HepG2 (cell line): ENCODE results near the gene TREML4.

Source experiments
- HDAC1 ChIP-seq: sonication (generic); formaldehyde crosslinking; IDR thresholded peaks from 2 replicates; pipeline ENCODE4 v1.5.1; 2020; ENCODE audit warnings: mild to moderate bottlenecking, missing genetic modification reagents
- KDM1A ChIP-seq: IDR thresholded peaks from 2 replicates; pipeline ENCODE4 v1.6.1; 2016; ENCODE audit warnings: missing compliant biosample characterization
- MAZ ChIP-seq, 2 experiments: sonication (generic) in 1 of 2; formaldehyde crosslinking in 1 of 2; IDR thresholded peaks; 2 replicates each; pipeline versions ENCODE4 v1.5.0 to v1.6.1; 2012 to 2020; ENCODE audit warnings: low read depth in 2 of 2, mild to moderate bottlenecking in 2 of 2, borderline replicate concordance in 1 of 2, improper control_type of control experiment in 1 of 2, low read length in 1 of 2, missing genetic modification reagents in 1 of 2, moderate library complexity in 1 of 2
- POLR2A ChIP-seq, 2 experiments: IDR thresholded peaks; 2 replicates each; pipeline ENCODE4 v1.6.1; 2011; ENCODE audit warnings: low read depth in 2 of 2, low read length in 2 of 2, mild to moderate bottlenecking in 1 of 2, moderate library complexity in 1 of 2; ENCODE audit not compliant: insufficient read depth in 1 of 2
- RAD21 ChIP-seq: fragments of 450-650 bp; formaldehyde crosslinking; IDR thresholded peaks from 2 replicates; pipeline ENCODE4 v1.5.0; 2020; ENCODE audit warnings: mild to moderate bottlenecking
- TBX3 ChIP-seq: fragments of 450-650 bp; IDR thresholded peaks from 2 replicates; pipeline ENCODE4 v1.6.1; 2017; ENCODE audit warnings: antibody characterized with exemption, mild to moderate bottlenecking, inconsistent platforms, borderline replicate concordance
- TF ChIP-seq, protein P1 (sequence below): sonication (generic); formaldehyde crosslinking; IDR thresholded peaks from 2 replicates; pipeline ENCODE4 v1.8.1; 2023; ENCODE audit warnings: mild to moderate bottlenecking, inconsistent platforms, moderate library complexity, missing genetic modification reagents, borderline replicate concordance
- TF ChIP-seq, protein P2 (sequence below): sonication (generic); formaldehyde crosslinking; IDR thresholded peaks from 2 replicates; pipeline ENCODE4 v1.5.0; 2020; ENCODE audit warnings: mild to moderate bottlenecking, missing genetic modification reagents, moderate library complexity
- TF ChIP-seq, protein P3 (sequence below): sonication (generic); formaldehyde crosslinking; IDR thresholded peaks from 2 replicates; pipeline ENCODE4 v1.4.0; 2020; ENCODE audit warnings: missing genetic modification reagents, borderline replicate concordance

DNA sequence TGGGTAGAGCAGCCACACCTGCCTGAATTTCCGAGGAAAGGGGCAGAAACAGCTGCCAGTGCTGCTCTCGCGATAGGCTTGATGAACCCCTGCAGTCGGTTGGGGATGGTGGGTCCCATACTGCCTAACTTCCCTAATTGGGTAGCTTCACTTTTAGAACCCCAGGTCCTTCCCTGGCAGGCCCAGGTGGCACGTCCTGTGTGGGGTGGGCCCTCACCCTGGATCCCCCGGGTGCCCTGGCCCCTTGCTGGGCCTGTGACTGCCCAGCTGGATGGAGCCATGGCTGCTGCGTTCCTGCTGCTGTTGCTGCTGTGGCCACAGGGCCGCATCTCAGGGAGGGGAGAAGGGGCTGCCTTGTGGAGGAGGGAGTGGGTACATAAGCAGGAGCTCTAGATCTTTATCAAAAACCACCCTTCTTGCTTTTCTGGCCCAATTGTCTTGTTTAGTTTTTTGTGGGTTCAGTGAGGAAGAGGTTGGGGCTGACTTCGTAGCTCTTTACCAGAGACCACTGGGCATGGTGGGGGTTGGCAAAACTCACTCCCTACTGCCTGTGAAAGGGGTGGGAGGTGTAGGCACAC is 19.2 kb downstream of the TREML4 start:
- no peak for TF ChIP-seq MAZ (IDR thresholded peaks at IDR 0.05; ENCODE audit: borderline replicate concordance, low read depth, low read length)
- no peak for TF ChIP-seq MAZ (CRISPR knock-in tag; IDR thresholded peaks at IDR 0.05; ENCODE audit: low read depth)
- TF ChIP-seq HDAC1 (CRISPR knock-in tag), result no peak
- TF ChIP-seq, protein P1, sequence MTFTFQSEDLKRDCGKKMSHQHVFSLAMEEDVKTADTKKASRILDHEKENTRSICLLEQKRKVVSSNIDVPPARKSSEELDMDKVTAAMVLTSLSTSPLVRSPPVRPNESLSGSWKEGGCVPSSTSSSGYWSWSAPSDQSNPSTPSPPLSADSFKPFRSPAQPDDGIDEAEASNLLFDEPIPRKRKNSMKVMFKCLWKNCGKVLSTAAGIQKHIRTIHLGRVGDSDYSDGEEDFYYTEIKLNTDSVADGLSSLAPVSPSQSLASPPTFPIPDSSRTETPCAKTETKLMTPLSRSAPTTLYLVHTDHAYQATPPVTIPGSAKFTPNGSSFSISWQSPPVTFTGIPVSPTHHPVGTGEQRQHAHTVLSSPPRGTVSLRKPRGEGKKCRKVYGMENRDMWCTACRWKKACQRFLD, result no peak
- no peak for TF ChIP-seq RAD21 (CRISPR knock-in tag)
- TF ChIP-seq POLR2A (IDR thresholded peaks at IDR 0.05; ENCODE audit: insufficient read depth in 1 of 2, low read depth in 2 of 2, low read length in 2 of 2), result no peak
- TF ChIP-seq, protein P2, sequence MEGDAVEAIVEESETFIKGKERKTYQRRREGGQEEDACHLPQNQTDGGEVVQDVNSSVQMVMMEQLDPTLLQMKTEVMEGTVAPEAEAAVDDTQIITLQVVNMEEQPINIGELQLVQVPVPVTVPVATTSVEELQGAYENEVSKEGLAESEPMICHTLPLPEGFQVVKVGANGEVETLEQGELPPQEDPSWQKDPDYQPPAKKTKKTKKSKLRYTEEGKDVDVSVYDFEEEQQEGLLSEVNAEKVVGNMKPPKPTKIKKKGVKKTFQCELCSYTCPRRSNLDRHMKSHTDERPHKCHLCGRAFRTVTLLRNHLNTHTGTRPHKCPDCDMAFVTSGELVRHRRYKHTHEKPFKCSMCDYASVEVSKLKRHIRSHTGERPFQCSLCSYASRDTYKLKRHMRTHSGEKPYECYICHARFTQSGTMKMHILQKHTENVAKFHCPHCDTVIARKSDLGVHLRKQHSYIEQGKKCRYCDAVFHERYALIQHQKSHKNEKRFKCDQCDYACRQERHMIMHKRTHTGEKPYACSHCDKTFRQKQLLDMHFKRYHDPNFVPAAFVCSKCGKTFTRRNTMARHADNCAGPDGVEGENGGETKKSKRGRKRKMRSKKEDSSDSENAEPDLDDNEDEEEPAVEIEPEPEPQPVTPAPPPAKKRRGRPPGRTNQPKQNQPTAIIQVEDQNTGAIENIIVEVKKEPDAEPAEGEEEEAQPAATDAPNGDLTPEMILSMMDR (CRISPR knock-in tag), result no peak
- TF ChIP-seq TBX3, result no peak
- TF ChIP-seq, protein P3, sequence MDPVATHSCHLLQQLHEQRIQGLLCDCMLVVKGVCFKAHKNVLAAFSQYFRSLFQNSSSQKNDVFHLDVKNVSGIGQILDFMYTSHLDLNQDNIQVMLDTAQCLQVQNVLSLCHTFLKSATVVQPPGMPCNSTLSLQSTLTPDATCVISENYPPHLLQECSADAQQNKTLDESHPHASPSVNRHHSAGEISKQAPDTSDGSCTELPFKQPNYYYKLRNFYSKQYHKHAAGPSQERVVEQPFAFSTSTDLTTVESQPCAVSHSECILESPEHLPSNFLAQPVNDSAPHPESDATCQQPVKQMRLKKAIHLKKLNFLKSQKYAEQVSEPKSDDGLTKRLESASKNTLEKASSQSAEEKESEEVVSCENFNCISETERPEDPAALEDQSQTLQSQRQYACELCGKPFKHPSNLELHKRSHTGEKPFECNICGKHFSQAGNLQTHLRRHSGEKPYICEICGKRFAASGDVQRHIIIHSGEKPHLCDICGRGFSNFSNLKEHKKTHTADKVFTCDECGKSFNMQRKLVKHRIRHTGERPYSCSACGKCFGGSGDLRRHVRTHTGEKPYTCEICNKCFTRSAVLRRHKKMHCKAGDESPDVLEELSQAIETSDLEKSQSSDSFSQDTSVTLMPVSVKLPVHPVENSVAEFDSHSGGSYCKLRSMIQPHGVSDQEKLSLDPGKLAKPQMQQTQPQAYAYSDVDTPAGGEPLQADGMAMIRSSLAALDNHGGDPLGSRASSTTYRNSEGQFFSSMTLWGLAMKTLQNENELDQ, result no peak
- TF ChIP-seq KDM1A (CRISPR knock-in tag), result no peak
